ENCODE measurements around the gene CYP2W1.

DNA sequence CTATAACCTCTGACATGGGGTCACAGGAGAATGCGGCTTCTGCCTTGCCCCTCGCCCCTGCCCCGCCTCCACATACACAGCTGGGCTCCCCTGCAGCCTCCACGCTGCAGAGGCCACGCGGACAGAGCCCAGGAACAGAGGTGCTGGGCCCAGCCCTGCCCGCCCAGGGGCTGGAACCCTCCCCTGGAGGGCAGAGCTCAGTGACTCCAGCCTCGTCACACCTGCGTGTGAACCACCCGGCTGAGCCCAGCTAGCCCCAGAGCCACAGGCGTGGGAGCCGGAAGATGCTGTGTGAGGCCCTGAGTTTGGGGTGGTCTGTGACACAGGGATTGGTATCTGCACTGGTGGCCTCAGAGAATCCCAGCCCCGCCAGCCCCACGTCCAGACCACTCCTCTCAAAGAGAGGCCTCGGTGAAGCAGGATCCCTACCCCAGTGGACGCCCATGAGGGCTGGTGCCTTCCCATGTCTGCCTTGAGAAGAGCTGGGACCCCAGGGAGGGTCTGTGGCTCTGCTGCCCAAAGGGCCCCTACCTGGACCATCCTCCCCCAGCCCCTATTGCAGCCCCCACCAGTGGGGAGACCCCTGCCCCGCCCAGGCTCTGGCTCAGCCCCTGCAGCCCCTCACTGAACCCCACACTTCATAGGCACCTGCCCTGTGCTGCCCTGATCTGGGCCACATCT, 20.4 kb upstream of the CYP2W1 start:
- TF ChIP-seq, protein P1, sequence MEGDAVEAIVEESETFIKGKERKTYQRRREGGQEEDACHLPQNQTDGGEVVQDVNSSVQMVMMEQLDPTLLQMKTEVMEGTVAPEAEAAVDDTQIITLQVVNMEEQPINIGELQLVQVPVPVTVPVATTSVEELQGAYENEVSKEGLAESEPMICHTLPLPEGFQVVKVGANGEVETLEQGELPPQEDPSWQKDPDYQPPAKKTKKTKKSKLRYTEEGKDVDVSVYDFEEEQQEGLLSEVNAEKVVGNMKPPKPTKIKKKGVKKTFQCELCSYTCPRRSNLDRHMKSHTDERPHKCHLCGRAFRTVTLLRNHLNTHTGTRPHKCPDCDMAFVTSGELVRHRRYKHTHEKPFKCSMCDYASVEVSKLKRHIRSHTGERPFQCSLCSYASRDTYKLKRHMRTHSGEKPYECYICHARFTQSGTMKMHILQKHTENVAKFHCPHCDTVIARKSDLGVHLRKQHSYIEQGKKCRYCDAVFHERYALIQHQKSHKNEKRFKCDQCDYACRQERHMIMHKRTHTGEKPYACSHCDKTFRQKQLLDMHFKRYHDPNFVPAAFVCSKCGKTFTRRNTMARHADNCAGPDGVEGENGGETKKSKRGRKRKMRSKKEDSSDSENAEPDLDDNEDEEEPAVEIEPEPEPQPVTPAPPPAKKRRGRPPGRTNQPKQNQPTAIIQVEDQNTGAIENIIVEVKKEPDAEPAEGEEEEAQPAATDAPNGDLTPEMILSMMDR (IDR thresholded peaks at IDR 0.05), result no peak
- no peak for TF ChIP-seq POLR2A (IDR thresholded peaks at IDR 0.05)
